CD14-positive monocyte (primary cell): Measurements from ENCODE around the gene ZNF888. TPM values are rescaled to one million over a fixed set of nuclear protein-coding genes. Genes with fewer than 3 reads are reported as not detected.
"Not testable (repeated sequence)": the region's sequence is repeated elsewhere in the genome, so short reads cannot be mapped to it uniquely, and the experiment has no call there.

Experiments used
- DNase-seq, 3 donors: peaks; one replicate each; pipeline ENCODE4 v3.0.0-alpha.2; 2011 to 2022
- H2AFZ ChIP-seq: 2 replicates; pipeline ENCODE4 v1.6.0; 2012; ENCODE audit warnings: mild to moderate bottlenecking, low read depth, low read length, inconsistent platforms; ENCODE audit not compliant: insufficient read depth, poor library complexity, severe bottlenecking
- H3K27ac ChIP-seq, 2 donors: 1 replicate in 1 of 2; 2 replicates in 1 of 2; pipeline ENCODE4 v1.5.1; 2012 to 2013; ENCODE audit warnings: low read length in 2 of 2, control low read depth in 1 of 2, inconsistent platforms in 1 of 2, low read depth in 1 of 2, mild to moderate bottlenecking in 1 of 2
- H3K27me3 ChIP-seq, 2 donors: one replicate each; pipeline versions ENCODE4 v1.6.0 to v1.6.1; 2011 to 2013; ENCODE audit warnings: low read length in 2 of 2; ENCODE audit not compliant: control insufficient read depth in 2 of 2, insufficient read depth in 2 of 2
- H3K36me3 ChIP-seq, 2 donors: replicated peaks in 1 of 2; 1 replicate in 1 of 2; 2 replicates in 1 of 2; pipeline versions ENCODE4 v1.5.1 to v1.6.1; 2012 to 2013; ENCODE audit warnings: low read length in 2 of 2, control low read depth in 1 of 2, inconsistent platforms in 1 of 2, mild to moderate bottlenecking in 1 of 2; ENCODE audit not compliant: insufficient read depth in 2 of 2, control insufficient read depth in 1 of 2
- H3K4me1 ChIP-seq, 2 donors: 1 replicate in 1 of 2; 2 replicates in 1 of 2; pipeline versions ENCODE4 v1.5.1 to v1.6.1; 2012 to 2013; ENCODE audit warnings: low read length in 2 of 2, control low read depth in 1 of 2, inconsistent platforms in 1 of 2, mild to moderate bottlenecking in 1 of 2, moderate library complexity in 1 of 2; ENCODE audit not compliant: insufficient read depth in 2 of 2, control insufficient read depth in 1 of 2
- H3K4me2 ChIP-seq: replicated peaks from 2 replicates; pipeline ENCODE3; 2012; ENCODE audit warnings: low read length, moderate library complexity, mild to moderate bottlenecking; ENCODE audit not compliant: poor library complexity, severe bottlenecking; ENCODE audit errors: extremely low read depth
- H3K4me3 ChIP-seq, 3 experiments: fragments of 200-600 bp in 1 of 3; sonication (generic) in 1 of 3; replicated peaks in 1 of 3; 1 replicate in 2 of 3; 2 replicates in 1 of 3; pipeline ENCODE4 v1.5.1; 2011 to 2013; ENCODE audit warnings: low read length in 3 of 3, mild to moderate bottlenecking in 3 of 3, control low read depth in 2 of 3, low read depth in 2 of 3, inconsistent platforms in 1 of 3, moderate library complexity in 1 of 3
- H3K79me2 ChIP-seq: 2 replicates; pipeline ENCODE4 v1.6.0; 2012; ENCODE audit warnings: mild to moderate bottlenecking, control low read depth, inconsistent platforms, low read length, moderate library complexity; ENCODE audit not compliant: insufficient read depth
- H3K9ac ChIP-seq: 2 replicates; pipeline ENCODE4 v1.6.0; 2017; ENCODE audit warnings: low read length, mild to moderate bottlenecking; ENCODE audit not compliant: insufficient read depth, poor library complexity, severe bottlenecking
- H3K9me3 ChIP-seq, 2 donors: replicated peaks in 1 of 2; 1 replicate in 1 of 2; 2 replicates in 1 of 2; pipeline versions ENCODE4 v1.5.1 to v1.6.1; 2012 to 2013; ENCODE audit warnings: low read length in 2 of 2, control low read depth in 1 of 2; ENCODE audit not compliant: control insufficient read depth in 1 of 2, insufficient read depth in 1 of 2
- H4K20me1 ChIP-seq: 2 replicates; pipeline ENCODE4 v1.6.0; 2012; ENCODE audit warnings: mild to moderate bottlenecking, low read length, control low read depth, moderate library complexity; ENCODE audit not compliant: insufficient read depth
- H3K27ac Mint-ChIP-seq, 7 donors: one replicate each; pipeline ENCODE4 v1.8.0; 2020; ENCODE audit warnings: mild to moderate bottlenecking in 7 of 7, mixed read lengths in 7 of 7, moderate library complexity in 6 of 7, inconsistent platforms in 2 of 7
- H3K27me3 Mint-ChIP-seq, 3 donors: one replicate each; pipeline ENCODE4 v1.8.0; 2021 to 2022; ENCODE audit warnings: low read depth in 3 of 3, mild to moderate bottlenecking in 3 of 3, mixed read lengths in 3 of 3, moderate library complexity in 3 of 3, inconsistent platforms in 1 of 3
- H3K36me3 Mint-ChIP-seq, 2 donors: one replicate each; pipeline ENCODE4 v1.8.0; 2020; ENCODE audit warnings: mixed read lengths in 2 of 2, inconsistent platforms in 1 of 2, mild to moderate bottlenecking in 1 of 2
- H3K4me1 Mint-ChIP-seq: one replicate; pipeline ENCODE4 v1.8.0; 2020; ENCODE audit warnings: mild to moderate bottlenecking, mixed read lengths
- H3K4me3 Mint-ChIP-seq, 2 donors: one replicate each; pipeline ENCODE4 v1.8.0; 2020; ENCODE audit warnings: mild to moderate bottlenecking in 2 of 2, mixed read lengths in 2 of 2, moderate library complexity in 1 of 2
- H3K9me3 Mint-ChIP-seq, 7 donors: one replicate each; pipeline ENCODE4 v1.8.0; 2020 to 2022; ENCODE audit warnings: mixed read lengths in 7 of 7, mild to moderate bottlenecking in 6 of 7, moderate library complexity in 6 of 7, inconsistent platforms in 2 of 7
- CTCF ChIP-seq: fragments of 200-600 bp; IDR thresholded peaks from one replicate; pipeline ENCODE4 v1.8.0; 2022; ENCODE audit warnings: antibody characterized with exemption, mild to moderate bottlenecking
- WGBS: methylation state at CpG from one replicate; pipeline ENCODE4 v1.1.5; 2013; ENCODE audit warnings: missing lambda C conversion rate; ENCODE audit not compliant: insufficient coverage; 5-methylcytosine and 5-hydroxymethylcytosine counted together
- intact Hi-C, 2 donors: fragments of 100-400 bp; cut with micrococcal nuclease; formaldehyde crosslinking; loops; one replicate each; pipeline versions ENCODE4 v1.15.0 to v1.15.1; 2023
- polyA plus RNA-seq, 3 donors: library from polyadenylated mRNA; depleted of rRNA in 1 of 3; unstranded in 2 of 3; stranded (reverse) in 1 of 3; fragments of 300-500 nt in 2 of 3; fragments of >200 nt in 1 of 3; fragmentation: Illumina TruSeq in 2 of 3; gene quantifications; 1 replicate in 2 of 3; 2 replicates in 1 of 3; pipeline ENCODE4 v1.2.3, GENCODE V29; 2012 to 2021

ZNF888 gene
- polyA plus RNA-seq, 3 donors = 0.71 to 1.7 (median 1.4) TPM

GRCh38 chr19:52942386-52943133 is 19.3 kb upstream of the ZNF888 start:
- peaks cover 0 to 4% of the 10 kb centered on the region in 2 donors for H3K36me3 Mint-ChIP-seq
- peaks cover 3 to 10% (median 9%) of the 10 kb centered on the region in 3 donors for H3K27me3 Mint-ChIP-seq
- intact Hi-C loops = loop anchor here in 1 of 2 donors (1.0 to 10.0 kb wide), 5 partner anchors 20 to 255 kb away; partner anchors contain the start of genes ZNF320, ZNF600, ZNF816 and ZNF888
- peak overlapping the region; percentile 93 for H3K4me2 ChIP-seq
- WGBS = 0% methylated on average over 20 of the region's 43 CpGs
- peak overlapping the region; percentile 84 to 95 (median 93) for H3K27ac Mint-ChIP-seq
- no peaks in the 10 kb centered on the region for H3K27me3 ChIP-seq
- H3K9me3 Mint-ChIP-seq = peaks cover 24 to 41% (median 40%) of the 10 kb centered on the region in 7 donors
- H3K27ac ChIP-seq = peak overlapping the region; percentile 47 to 92
- DNase-seq = peak; percentile 87 to 89 (median 88)
- peaks cover 47% of the 10 kb centered on the region for H3K4me1 Mint-ChIP-seq
- H3K4me3 Mint-ChIP-seq = peak overlapping the region; percentile 95 to 100
- peaks cover 24 to 37% of the 10 kb centered on the region in 2 donors for H3K9me3 ChIP-seq
- H4K20me1 ChIP-seq = no peaks in the 10 kb centered on the region
- peaks cover 42% of the 10 kb centered on the region for H3K79me2 ChIP-seq
- peak overlapping the region; percentile 82 for H3K9ac ChIP-seq
- TF ChIP-seq CTCF = no peak
- H3K4me1 ChIP-seq = peaks cover 25 to 42% of the 10 kb centered on the region in 2 donors
- H3K4me3 ChIP-seq = peak overlapping the region; percentile 75 to 99 (median 91)
- H2AFZ ChIP-seq = peak overlapping the region; percentile 94
- no peaks in the 10 kb centered on the region for H3K36me3 ChIP-seq

GRCh38 chr19:52941941-52942385 is 18.7 kb upstream of the ZNF888 start:
- H3K27me3 ChIP-seq = no peaks in the 10 kb centered on the region
- H2AFZ ChIP-seq = peak overlapping the region; percentile 94
- H3K79me2 ChIP-seq = peaks cover 48% of the 10 kb centered on the region
- H3K4me3 ChIP-seq = peak overlapping the region; percentile 75 to 99 (median 91)
- DNase-seq = no peak
- H4K20me1 ChIP-seq = no peaks in the 10 kb centered on the region
- H3K9me3 ChIP-seq = peaks cover 19 to 31% of the 10 kb centered on the region in 2 donors
- TF ChIP-seq CTCF = no peak
- peaks cover 19 to 36% (median 34%) of the 10 kb centered on the region in 7 donors for H3K9me3 Mint-ChIP-seq
- H3K4me1 ChIP-seq = peaks cover 28 to 48% of the 10 kb centered on the region in 2 donors
- peak overlapping the region; percentile 82 for H3K9ac ChIP-seq
- peaks cover 3 to 9% (median 9%) of the 10 kb centered on the region in 3 donors for H3K27me3 Mint-ChIP-seq
- intact Hi-C loops = loop anchor here in 1 of 2 donors (1.0 to 10.0 kb wide), 5 partner anchors 19 to 255 kb away; partner anchors contain the start of genes ZNF320, ZNF600, ZNF816 and ZNF888
- peak overlapping the region; percentile 95 to 100 for H3K4me3 Mint-ChIP-seq
- peaks cover 53% of the 10 kb centered on the region for H3K4me1 Mint-ChIP-seq
- WGBS = 0% methylated on average over 24 of the region's 26 CpGs
- no peaks in the 10 kb centered on the region for H3K36me3 ChIP-seq
- H3K27ac Mint-ChIP-seq = peak overlapping the region; percentile 84 to 95 (median 93)
- peaks cover 0 to 10% of the 10 kb centered on the region in 2 donors for H3K36me3 Mint-ChIP-seq
- H3K27ac ChIP-seq = peak overlapping the region; percentile 47 to 92
- peak overlapping the region; percentile 93 for H3K4me2 ChIP-seq

GRCh38 chr19:52941523-52941922 is 18.3 kb upstream of the ZNF888 start:
- peak overlapping the region; percentile 93 for H3K4me2 ChIP-seq
- intact Hi-C loops = loop anchor here in 1 of 2 donors (5.0 to 10.0 kb wide), 2 partner anchors 157 to 256 kb away; partner anchors contain the start of gene ZNF600
- peak overlapping the region; percentile 94 for H2AFZ ChIP-seq
- H3K4me1 Mint-ChIP-seq = peaks cover 55% of the 10 kb centered on the region
- H3K4me3 ChIP-seq = peak overlapping the region; percentile 75 to 99 (median 91)
- not testable (repeated sequence) for H3K27me3 Mint-ChIP-seq, H4K20me1 ChIP-seq, DNase-seq, H3K27me3 ChIP-seq, H3K36me3 ChIP-seq
- 71% methylated on average over 1 of the region's 2 CpGs for WGBS
- peaks cover 0 to 12% of the 10 kb centered on the region in 2 donors for H3K36me3 Mint-ChIP-seq
- H3K27ac ChIP-seq = peak overlapping the region in 1 of 2 donors; percentile 92
- peaks cover 33 to 52% of the 10 kb centered on the region in 2 donors for H3K4me1 ChIP-seq
- peaks cover 15 to 27% of the 10 kb centered on the region in 2 donors for H3K9me3 ChIP-seq
- peaks cover 50% of the 10 kb centered on the region for H3K79me2 ChIP-seq
- H3K9ac ChIP-seq = peak overlapping the region; percentile 82
- H3K9me3 Mint-ChIP-seq = peaks cover 15 to 32% (median 30%) of the 10 kb centered on the region in 7 donors
- peak overlapping the region in 6 of 7 donors; percentile 84 to 95 (median 94) for H3K27ac Mint-ChIP-seq
- H3K4me3 Mint-ChIP-seq = peak overlapping the region; percentile 95 to 100
